WTC11 (cell line): ENCODE results near the gene CDK18. TPM values are rescaled to one million over a fixed set of nuclear protein-coding genes. Genes with fewer than 3 reads are reported as not detected.
A peak's percentile ranks its signal among the peaks of the same experiment; 100 is the strongest.

Experiments used
- ATAC-seq: fragments of 200-7000 bp; cut with Tn5 transposase; 2 replicates; pipeline ENCODE4 v1.10.0; 2021; ENCODE audit warnings: mild to moderate bottlenecking, moderate library complexity
- CTCF ChIA-PET: fragments of 300-600 bp; sonication (Branson Sonifier 250); formaldehyde crosslinking; loops from one replicate; lab custom pipeline; 2021; ENCODE audit warnings: antibody characterized with exemption; lab: Charles Lee
- POLR2A ChIA-PET: fragments of 350-600 bp; sonication (Branson Sonifier 250); formaldehyde crosslinking; loops from one replicate; lab custom pipeline; 2021; ENCODE audit warnings: antibody characterized with exemption; lab: Charles Lee
- DNase-seq: peaks from one replicate; pipeline ENCODE4 v3.0.0; 2021; ENCODE audit warnings: low spot score
- H3K27ac Mint-ChIP-seq: 2 replicates; pipeline ENCODE4 v1.8.0; 2021; ENCODE audit warnings: mixed read lengths
- H3K27me3 Mint-ChIP-seq: 2 replicates; pipeline ENCODE4 v1.8.0; 2021; ENCODE audit warnings: low read depth, mild to moderate bottlenecking, moderate library complexity, mixed read lengths
- H3K36me3 Mint-ChIP-seq: 2 replicates; pipeline ENCODE4 v1.8.0; 2021; ENCODE audit warnings: mixed read lengths
- H3K4me1 Mint-ChIP-seq: 2 replicates; pipeline ENCODE4 v1.8.0; 2022; ENCODE audit warnings: mixed read lengths
- H3K4me3 Mint-ChIP-seq: 2 replicates; pipeline ENCODE4 v1.8.0; 2021; ENCODE audit warnings: mild to moderate bottlenecking, moderate library complexity, mixed read lengths
- H3K9me3 Mint-ChIP-seq: 2 replicates; pipeline ENCODE4 v1.8.0; 2021; ENCODE audit warnings: mixed read lengths
- AR ChIP-seq: fragments of 250-450 bp; sonication (Bioruptor Pico); IDR thresholded peaks from 2 replicates; pipeline ENCODE4 v1.9.0; 2021; ENCODE audit warnings: mild to moderate bottlenecking
- ATF3 ChIP-seq: sonication (generic); formaldehyde crosslinking; conservative IDR thresholded peaks from 2 replicates; pipeline ENCODE4 v1.8.1; 2022; ENCODE audit warnings: mild to moderate bottlenecking, missing genetic modification reagents
- CREM ChIP-seq: sonication (generic); formaldehyde crosslinking; IDR thresholded peaks from 2 replicates; pipeline ENCODE4 v1.8.1; 2022; ENCODE audit warnings: mild to moderate bottlenecking, missing genetic modification reagents, moderate library complexity
- EMX1 ChIP-seq: fragments of 250-450 bp; sonication (Bioruptor Pico); IDR thresholded peaks from 2 replicates; pipeline ENCODE4 v1.8.0; 2021; ENCODE audit warnings: mild to moderate bottlenecking
- FOXP1 ChIP-seq: sonication (generic); formaldehyde crosslinking; IDR thresholded peaks from 2 replicates; pipeline ENCODE4 v1.8.0; 2022; ENCODE audit warnings: missing genetic modification reagents, mild to moderate bottlenecking, moderate library complexity, borderline replicate concordance
- HMGXB4 ChIP-seq: sonication (generic); formaldehyde crosslinking; IDR thresholded peaks from 2 replicates; pipeline ENCODE4 v1.8.1; 2023; ENCODE audit warnings: mild to moderate bottlenecking, moderate library complexity, missing genetic modification reagents
- JAZF1 ChIP-seq: fragments of 250-450 bp; sonication (Bioruptor Pico); IDR thresholded peaks from 2 replicates; pipeline ENCODE4 v1.9.0; 2021; ENCODE audit warnings: moderate library complexity, mild to moderate bottlenecking, inconsistent platforms
- MAX ChIP-seq: sonication (generic); formaldehyde crosslinking; IDR thresholded peaks from 2 replicates; pipeline ENCODE4 v1.8.0; 2022; ENCODE audit warnings: mild to moderate bottlenecking, missing genetic modification reagents
- MLX ChIP-seq: sonication (generic); formaldehyde crosslinking; IDR thresholded peaks from 2 replicates; pipeline ENCODE4 v1.8.1; 2023; ENCODE audit warnings: mild to moderate bottlenecking, missing genetic modification reagents, moderate library complexity
- NR2C2 ChIP-seq: sonication (generic); formaldehyde crosslinking; IDR thresholded peaks from 2 replicates; pipeline ENCODE4 v1.8.0; 2022; ENCODE audit warnings: mild to moderate bottlenecking, missing genetic modification reagents
- SMAD3 ChIP-seq: sonication (generic); formaldehyde crosslinking; IDR thresholded peaks from 2 replicates; pipeline ENCODE4 v1.8.0; 2022; ENCODE audit warnings: missing genetic modification reagents, mild to moderate bottlenecking, borderline replicate concordance
- SMAD4 ChIP-seq: sonication (generic); formaldehyde crosslinking; IDR thresholded peaks from 2 replicates; pipeline ENCODE4 v1.8.0; 2022; ENCODE audit warnings: mild to moderate bottlenecking, missing genetic modification reagents
- SP1 ChIP-seq: sonication (generic); formaldehyde crosslinking; conservative IDR thresholded peaks from 2 replicates; pipeline ENCODE4 v1.8.1; 2022; ENCODE audit warnings: missing genetic modification reagents
- TEAD1 ChIP-seq: sonication (generic); formaldehyde crosslinking; IDR thresholded peaks from 2 replicates; pipeline ENCODE4 v1.8.0; 2022; ENCODE audit warnings: mild to moderate bottlenecking, missing genetic modification reagents
- TEAD4 ChIP-seq: sonication (generic); formaldehyde crosslinking; IDR thresholded peaks from 2 replicates; pipeline ENCODE4 v1.8.0; 2022; ENCODE audit warnings: mild to moderate bottlenecking, missing genetic modification reagents
- TP53 ChIP-seq: sonication (generic); formaldehyde crosslinking; IDR thresholded peaks from 2 replicates; pipeline ENCODE4 v1.8.1; 2023; ENCODE audit warnings: mild to moderate bottlenecking, missing genetic modification reagents
- ZBTB43 ChIP-seq: sonication (generic); formaldehyde crosslinking; IDR thresholded peaks from 2 replicates; pipeline ENCODE4 v1.8.1; 2023; ENCODE audit warnings: mild to moderate bottlenecking, missing genetic modification reagents
- ZNF317 ChIP-seq: sonication (generic); formaldehyde crosslinking; IDR thresholded peaks from 2 replicates; pipeline ENCODE4 v1.8.1; 2023; ENCODE audit warnings: low read depth, mild to moderate bottlenecking, moderate library complexity, missing genetic modification reagents, borderline replicate concordance
- total RNA-seq: library from RNA; stranded (reverse); gene quantifications from 3 replicates; pipeline ENCODE4 v1.2.3, GENCODE V29; 2021

CDK18 gene
- total RNA-seq, 1 experiment from 2014 or later: 71.9 TPM

- no peak for DNase-seq
- Mint-ChIP-seq H3K36me3 (no peaks in the 10 kb centered on the region), H3K4me1 (peaks cover 49% of the 10 kb centered on the region), H3K9me3 (peaks cover 8% of the 10 kb centered on the region), H3K4me3 (no peak overlapping the region), H3K27me3 (peaks cover 12% of the 10 kb centered on the region), H3K27ac (no peak overlapping the region)
- TF ChIP-seq HMGXB4 (CRISPR knock-in tag): no peak
- no peak for TF ChIP-seq SMAD3 (CRISPR knock-in tag)
- TF ChIP-seq ATF3 (CRISPR knock-in tag): no peak
- TF ChIP-seq AR (CRISPR knock-in tag): no peak
- no peak for TF ChIP-seq SP1
- TF ChIP-seq EMX1 (CRISPR knock-in tag): no peak
- TF ChIP-seq TP53: no peak
- no peak for ATAC-seq
- ChIA-PET CTCF (interaction anchor here (1.0 to 24.0 kb wide), 5 partner anchors 9 to 226 kb away, joined by 3 to 613 read pairs (median 3); no protein-coding TSS in a partner anchor), POLR2A (no interaction called here)
Observed at GRCh38 chr1:205499789-205500188, 4.7 kb upstream of the CDK18 start.

GRCh38 chr1:205500240-205501233 is 3.9 kb upstream of the CDK18 start:
- CTCF ChIA-PET: interaction anchor here (0.8 to 24.0 kb wide), 6 partner anchors 10 to 227 kb away, joined by 3 to 613 read pairs (median 6); no protein-coding TSS in a partner anchor
- Mint-ChIP-seq H3K27ac (no peak overlapping the region), H3K4me1 (peaks cover 44% of the 10 kb centered on the region), H3K4me3 (no peak overlapping the region), H3K27me3 (peaks cover 12% of the 10 kb centered on the region), H3K36me3 (no peaks in the 10 kb centered on the region)
- POLR2A ChIA-PET: interaction anchor here (1.3 kb wide), 1 partner anchor 131 kb away, joined by 3 read pairs; the partner anchor contains the start of gene ELK4
- peak; percentile 2; the same call in 1 of the 2 replicates for ATAC-seq
- TF ChIP-seq CREM (CRISPR knock-in tag) (no peak), MLX (CRISPR knock-in tag) (no peak), ATF3 (CRISPR knock-in tag) (no peak), FOXP1 (no peak), NR2C2 (CRISPR knock-in tag) (no peak), SMAD4 (no peak), TEAD1 (CRISPR knock-in tag) (no peak), TEAD4 (CRISPR knock-in tag) (no peak), JAZF1 (CRISPR knock-in tag) (no peak), MAX (CRISPR knock-in tag) (no peak), EMX1 (CRISPR knock-in tag) (no peak), ZNF317 (CRISPR knock-in tag) (no peak), ZBTB43 (no peak)
- TF ChIP-seq, all 79 proteins: peak for 0
- DNase-seq: no peak
- peaks cover 8% of the 10 kb centered on the region for H3K9me3 Mint-ChIP-seq
